NCI-H526 (cell line): Measurements from ENCODE around the gene LAMP5.

Experiments
- DNase-seq, 2 experiments: peaks; one replicate each; lab custom pipeline; 2025; lab: John Stamatoyannopoulos, UW

The LAMP5 gene

GRCh38 chr20:9534025-9534424 is 19.6 kb downstream of the LAMP5 start:
- no peak for DNase-seq

GRCh38 chr20:9535449-9535848 is 21.1 kb downstream of the LAMP5 start:
- DNase-seq = no peak

GRCh38 chr20:9543214-9543613 is 28.8 kb downstream of the LAMP5 start:
- DNase-seq = no peak

GRCh38 chr20:9550283-9550682 is 35.9 kb downstream of the LAMP5 start:
- DNase-seq = no peak

- DNase-seq = no peak
Measured at GRCh38 chr20:9550871-9551270, 36.5 kb downstream of the LAMP5 start.

GRCh38 chr20:9551808-9552550 is 37.6 kb downstream of the LAMP5 start:
- no peak for DNase-seq

GRCh38 chr20:9555781-9556180 is 41.4 kb downstream of the LAMP5 start:
- no peak for DNase-seq

GRCh38 chr20:9557411-9557810 is 43.0 kb downstream of the LAMP5 start:
- DNase-seq = no peak

GRCh38 chr20:9565910-9566550 is 51.6 kb downstream of the LAMP5 start:
- DNase-seq = no peak

GRCh38 chr20:9566977-9567376 is 52.6 kb downstream of the LAMP5 start:
- DNase-seq = no peak

GRCh38 chr20:9570612-9571011 is 56.2 kb downstream of the LAMP5 start:
- no peak for DNase-seq

GRCh38 chr20:9571783-9572182 is 57.4 kb downstream of the LAMP5 start:
- DNase-seq = no peak

- DNase-seq = no peak
Measured at GRCh38 chr20:9572670-9573069, 58.3 kb downstream of the LAMP5 start.

GRCh38 chr20:9573335-9574151 is 59.2 kb downstream of the LAMP5 start:
- no peak for DNase-seq

GRCh38 chr20:9574181-9574580 is 59.8 kb downstream of the LAMP5 start:
- DNase-seq = no peak

GRCh38 chr20:9574776-9575175 is 60.4 kb downstream of the LAMP5 start:
- no peak for DNase-seq

- no peak for DNase-seq
Measured at GRCh38 chr20:9575836-9576235, 61.4 kb downstream of the LAMP5 start.

- no peak for DNase-seq
Measured at GRCh38 chr20:9576695-9577094, 62.3 kb downstream of the LAMP5 start.

GRCh38 chr20:9577397-9577796 is 63.0 kb downstream of the LAMP5 start:
- no peak for DNase-seq

- DNase-seq = no peak
Measured at GRCh38 chr20:9578594-9578993, 64.2 kb downstream of the LAMP5 start.
